ENCODE results near the gene CENPX.

Gene CENPX

GRCh38 chr17:82022310-82022980, at the start of gene CENPX:
Gene CENPX, minus strand, starts transcription at chr17:82022878. Its CDS starts 17 bp downstream, at chr17:82022861.
- Histone ChIP-seq H3K27ac (ENCODE audit: low read length) (no peak within 1 kb of the TSS), H3K4me1 (ENCODE audit: control insufficient read depth, insufficient read depth, low read length) (peaks cover 37% of the 10 kb centered on the region), H3K9me3 (ENCODE audit: control insufficient read depth in 2 of 2, low read length in 2 of 2) (no peaks in the 10 kb centered on the region), H3K4me3 (ENCODE audit: low read length in 2 of 2) (peak within 1 kb of the TSS; percentile 76 to 85), H3K36me3 (ENCODE audit: control insufficient read depth in 2 of 2, insufficient read depth in 2 of 2, low read length in 2 of 2) (peaks cover 3 to 5% of the 10 kb centered on the region in 2 donors), H3K9ac (ENCODE audit: low read length in 2 of 2) (peak within 1 kb of the TSS; percentile 80 to 83), H3K27me3 (ENCODE audit: control insufficient read depth in 1 of 2, insufficient read depth in 2 of 2, low read length in 2 of 2) (no peaks in the 10 kb centered on the region)

GRCh38 chr17:82070611-82071010, 47.9 kb upstream of the CENPX start:
- Histone ChIP-seq H3K27ac (ENCODE audit: low read length) (no peak overlapping the region), H3K4me1 (ENCODE audit: control insufficient read depth, insufficient read depth, low read length) (peaks cover 7% of the 10 kb centered on the region), H3K9me3 (ENCODE audit: control insufficient read depth in 2 of 2, low read length in 2 of 2) (no peaks in the 10 kb centered on the region), H3K36me3 (ENCODE audit: control insufficient read depth in 2 of 2, insufficient read depth in 2 of 2, low read length in 2 of 2) (no peaks in the 10 kb centered on the region), H3K9ac (ENCODE audit: low read length in 2 of 2) (no peak overlapping the region), H3K4me3 (ENCODE audit: low read length in 2 of 2) (no peak overlapping the region), H3K27me3 (ENCODE audit: control insufficient read depth in 1 of 2, insufficient read depth in 2 of 2, low read length in 2 of 2) (no peaks in the 10 kb centered on the region)

- peak within 1 kb of the TSS; percentile 82 to 83 for H3K4me3 ChIP-seq (ENCODE audit: low read length in 2 of 2)
- H3K9ac ChIP-seq (ENCODE audit: low read length in 2 of 2) = peak within 1 kb of the TSS; percentile 83 to 89
- H3K27ac ChIP-seq (ENCODE audit: low read length) = peak within 1 kb of the TSS; percentile 81
- H3K9me3 ChIP-seq (ENCODE audit: control insufficient read depth in 2 of 2, low read length in 2 of 2) = no peaks in the 10 kb centered on the region
- H3K4me1 ChIP-seq (ENCODE audit: control insufficient read depth, insufficient read depth, low read length) = peaks cover 23% of the 10 kb centered on the region
- no peaks in the 10 kb centered on the region for H3K27me3 ChIP-seq (ENCODE audit: control insufficient read depth in 1 of 2, insufficient read depth in 2 of 2, low read length in 2 of 2)
- H3K36me3 ChIP-seq (ENCODE audit: control insufficient read depth in 2 of 2, insufficient read depth in 2 of 2, low read length in 2 of 2) = peaks cover 3 to 15% of the 10 kb centered on the region in 2 donors
These were observed 43.1 kb upstream of the CENPX start, which contains the start of gene DUS1L for GRCh38 chr17:82065638-82066303. Gene DUS1L, minus strand, starts transcription at chr17:82065804. Its CDS starts 745 bp downstream, at chr17:82065059.

GRCh38 chr17:82065193-82065637, 42.5 kb upstream of the CENPX start:
- Histone ChIP-seq H3K4me3 (ENCODE audit: low read length in 2 of 2) (peak overlapping the region; percentile 82 to 83), H3K36me3 (ENCODE audit: control insufficient read depth in 2 of 2, insufficient read depth in 2 of 2, low read length in 2 of 2) (peaks cover 3 to 18% of the 10 kb centered on the region in 2 donors), H3K9me3 (ENCODE audit: control insufficient read depth in 2 of 2, low read length in 2 of 2) (no peaks in the 10 kb centered on the region), H3K9ac (ENCODE audit: low read length in 2 of 2) (peak overlapping the region; percentile 83 to 89), H3K27ac (ENCODE audit: low read length) (peak overlapping the region; percentile 60), H3K27me3 (ENCODE audit: control insufficient read depth in 1 of 2, insufficient read depth in 2 of 2, low read length in 2 of 2) (no peaks in the 10 kb centered on the region), H3K4me1 (ENCODE audit: control insufficient read depth, insufficient read depth, low read length) (peaks cover 23% of the 10 kb centered on the region)

- peak overlapping the region; percentile 60 for H3K27ac ChIP-seq (ENCODE audit: low read length)
- no peaks in the 10 kb centered on the region for H3K27me3 ChIP-seq (ENCODE audit: control insufficient read depth in 1 of 2, insufficient read depth in 2 of 2, low read length in 2 of 2)
- H3K9ac ChIP-seq (ENCODE audit: low read length in 2 of 2) = peak overlapping the region; percentile 83 to 89
- H3K4me1 ChIP-seq (ENCODE audit: control insufficient read depth, insufficient read depth, low read length) = peaks cover 23% of the 10 kb centered on the region
- H3K4me3 ChIP-seq (ENCODE audit: low read length in 2 of 2) = peak overlapping the region; percentile 82 to 83
- H3K9me3 ChIP-seq (ENCODE audit: control insufficient read depth in 2 of 2, low read length in 2 of 2) = no peaks in the 10 kb centered on the region
- peaks cover 3 to 23% of the 10 kb centered on the region in 2 donors for H3K36me3 ChIP-seq (ENCODE audit: control insufficient read depth in 2 of 2, insufficient read depth in 2 of 2, low read length in 2 of 2)
These were observed 41.9 kb upstream of the CENPX start for GRCh38 chr17:82064433-82065192.

- Histone ChIP-seq H3K4me1 (ENCODE audit: control insufficient read depth, insufficient read depth, low read length) (peaks cover 23% of the 10 kb centered on the region), H3K27ac (ENCODE audit: low read length) (no peak overlapping the region), H3K36me3 (ENCODE audit: control insufficient read depth in 2 of 2, insufficient read depth in 2 of 2, low read length in 2 of 2) (peaks cover 3 to 24% of the 10 kb centered on the region in 2 donors), H3K4me3 (ENCODE audit: low read length in 2 of 2) (peak overlapping the region in 1 of 2 donors; percentile 83), H3K27me3 (ENCODE audit: control insufficient read depth in 1 of 2, insufficient read depth in 2 of 2, low read length in 2 of 2) (no peaks in the 10 kb centered on the region), H3K9me3 (ENCODE audit: control insufficient read depth in 2 of 2, low read length in 2 of 2) (no peaks in the 10 kb centered on the region), H3K9ac (ENCODE audit: low read length in 2 of 2) (no peak overlapping the region)
These were observed 41.0 kb upstream of the CENPX start for GRCh38 chr17:82063424-82064415.

GRCh38 chr17:82062984-82063368, 40.3 kb upstream of the CENPX start:
- Histone ChIP-seq H3K4me3 (ENCODE audit: low read length in 2 of 2) (no peak overlapping the region), H3K9ac (ENCODE audit: low read length in 2 of 2) (no peak overlapping the region), H3K4me1 (ENCODE audit: control insufficient read depth, insufficient read depth, low read length) (peaks cover 23% of the 10 kb centered on the region), H3K27ac (ENCODE audit: low read length) (no peak overlapping the region), H3K9me3 (ENCODE audit: control insufficient read depth in 2 of 2, low read length in 2 of 2) (no peaks in the 10 kb centered on the region), H3K36me3 (ENCODE audit: control insufficient read depth in 2 of 2, insufficient read depth in 2 of 2, low read length in 2 of 2) (peaks cover 5 to 26% of the 10 kb centered on the region in 2 donors), H3K27me3 (ENCODE audit: control insufficient read depth in 1 of 2, insufficient read depth in 2 of 2, low read length in 2 of 2) (no peaks in the 10 kb centered on the region)

GRCh38 chr17:82062076-82062983, 39.7 kb upstream of the CENPX start:
- H3K4me1 ChIP-seq (ENCODE audit: control insufficient read depth, insufficient read depth, low read length) = peaks cover 23% of the 10 kb centered on the region
- H3K9me3 ChIP-seq (ENCODE audit: control insufficient read depth in 2 of 2, low read length in 2 of 2) = no peaks in the 10 kb centered on the region
- no peaks in the 10 kb centered on the region for H3K27me3 ChIP-seq (ENCODE audit: control insufficient read depth in 1 of 2, insufficient read depth in 2 of 2, low read length in 2 of 2)
- no peak overlapping the region for H3K4me3 ChIP-seq (ENCODE audit: low read length in 2 of 2)
- H3K27ac ChIP-seq (ENCODE audit: low read length) = no peak overlapping the region
- H3K36me3 ChIP-seq (ENCODE audit: control insufficient read depth in 2 of 2, insufficient read depth in 2 of 2, low read length in 2 of 2) = peaks cover 8 to 27% of the 10 kb centered on the region in 2 donors
- no peak overlapping the region for H3K9ac ChIP-seq (ENCODE audit: low read length in 2 of 2)

Measured in stomach smooth muscle (tissue), 2 donors.